HepG2 (cell line): ENCODE data around the gene SEPTIN12. TPM values are rescaled to one million over a fixed set of nuclear protein-coding genes. Genes with fewer than 3 reads are reported as not detected.

Experiments used
- ATAC-seq: fragments of 200-7000 bp; cut with Tn5 transposase; 3 replicates; pipeline ENCODE4 v1.9.1; 2020; ENCODE audit warnings: mild to moderate bottlenecking, moderate library complexity
- BruUV-seq: library from RNA; stranded (reverse); fragments of 400-500 nt; replicated peaks from 2 replicates; lab custom pipeline; 2021; lab: Mats Ljungman, UMichigan
- CTCF ChIA-PET: fragments of 300-600 bp; formaldehyde crosslinking; extraction: SDS; loops from one replicate; lab custom pipeline; 2021; ENCODE audit warnings: low total read pairs, inconsistent platforms, low intra/inter-chr PET ratio; lab: Yijun Ruan, JAX
- POLR2A ChIA-PET: fragments of 350-600 bp; sonication (Branson Sonifier 250); formaldehyde crosslinking; loops from one replicate; lab custom pipeline; 2020; ENCODE audit warnings: antibody characterized with exemption, inconsistent platforms; lab: Yijun Ruan, JAX
- DNase-seq: peaks from one replicate; pipeline ENCODE4 v3.0.0-alpha.2; 2015; ENCODE audit warnings: low spot score
- FAIRE-seq: peaks from 3 replicates; lab custom pipeline; 2011; peaks lifted over from hg19 to GRCh38; lab: Jason Lieb, UNC
- H2AFZ ChIP-seq: one replicate; pipeline ENCODE4 v1.6.1; 2011; ENCODE audit warnings: low read length, inconsistent platforms
- H3K27ac ChIP-seq: fragments of 300-600 bp; 3 replicates; pipeline ENCODE4 v1.8.0; 2011; ENCODE audit warnings: mixed run types, mild to moderate bottlenecking, mixed read lengths, low read length, inconsistent platforms; ENCODE audit not compliant: insufficient read depth; ENCODE audit errors: extremely low read length
- H3K27me3 ChIP-seq, 2 experiments: fragments of 200-600 bp in 1 of 2; 2 replicates in 1 of 2; 3 replicates in 1 of 2; pipeline versions ENCODE4 v1.6.0 to v1.8.0; 2011; ENCODE audit warnings: low read length in 2 of 2, mild to moderate bottlenecking in 2 of 2, moderate library complexity in 2 of 2, inconsistent platforms in 1 of 2; ENCODE audit not compliant: insufficient read depth in 2 of 2, control insufficient read depth in 1 of 2
- H3K36me3 ChIP-seq, 2 experiments: fragments of 200-600 bp in 1 of 2; replicated peaks in 1 of 2; 2 replicates in 1 of 2; 3 replicates in 1 of 2; pipeline versions ENCODE4 v1.5.1 to v1.8.0; 2011; ENCODE audit warnings: low read length in 2 of 2, inconsistent platforms in 1 of 2; ENCODE audit not compliant: insufficient read depth in 2 of 2, control insufficient read depth in 1 of 2
- H3K4me1 ChIP-seq: 2 replicates; pipeline ENCODE4 v1.5.1; 2012; ENCODE audit warnings: low read length, inconsistent platforms; ENCODE audit not compliant: insufficient read depth
- H3K4me2 ChIP-seq: 2 replicates; pipeline ENCODE4 v1.6.0; 2011; ENCODE audit warnings: low read depth, low read length, inconsistent platforms
- H3K4me3 ChIP-seq, 3 experiments: fragments of 200-600 bp in 1 of 3; sonication (generic), shearing (Covaris generic) in 1 of 3; replicated peaks in 1 of 3; 2 replicates each; pipeline ENCODE4 v1.5.1; 2011 to 2016; ENCODE audit warnings: low read length in 3 of 3, inconsistent platforms in 2 of 3, low read depth in 2 of 3, mild to moderate bottlenecking in 2 of 3, control low read depth in 1 of 3, mixed read lengths in 1 of 3; ENCODE audit not compliant: insufficient read depth in 1 of 3
- H3K79me2 ChIP-seq: one replicate; pipeline ENCODE4 v1.6.1; 2011; ENCODE audit warnings: low read length, inconsistent platforms; ENCODE audit not compliant: insufficient read depth
- H3K9ac ChIP-seq: 2 replicates; pipeline ENCODE4 v1.6.0; 2011; ENCODE audit warnings: mild to moderate bottlenecking, low read depth, low read length, inconsistent platforms; ENCODE audit not compliant: insufficient read depth
- H3K9me3 ChIP-seq: 2 replicates; pipeline ENCODE4 v1.5.1; 2012; ENCODE audit warnings: mild to moderate bottlenecking, low read length
- H4K20me1 ChIP-seq: 2 replicates; pipeline ENCODE4 v1.6.0; 2011; ENCODE audit warnings: inconsistent platforms, mild to moderate bottlenecking, low read length, moderate library complexity; ENCODE audit not compliant: insufficient read depth
- BRD4 ChIP-seq: sonication (generic); formaldehyde crosslinking; IDR thresholded peaks from 2 replicates; pipeline ENCODE4 v1.4.0; 2020; ENCODE audit warnings: missing genetic modification reagents
- DMAP1 ChIP-seq: IDR thresholded peaks from 2 replicates; pipeline ENCODE4 v1.6.1; 2016
- HMGXB4 ChIP-seq, 2 experiments: sonication (generic) in 1 of 2; formaldehyde crosslinking in 1 of 2; IDR thresholded peaks; 2 replicates each; pipeline versions ENCODE4 v1.4.0 to v1.6.1; 2018 to 2020; ENCODE audit warnings: missing genetic modification reagents in 2 of 2, borderline replicate concordance in 1 of 2, low read depth in 1 of 2, mild to moderate bottlenecking in 1 of 2, missing biosample characterization in 1 of 2
- MYC ChIP-seq: sonication (generic); formaldehyde crosslinking; IDR thresholded peaks from 2 replicates; pipeline ENCODE4 v1.9.0; 2021; ENCODE audit warnings: missing genetic modification reagents, borderline replicate concordance
- SMYD3 ChIP-seq: sonication (generic); formaldehyde crosslinking; IDR thresholded peaks from 2 replicates; pipeline ENCODE4 v1.8.1; 2023; ENCODE audit warnings: mild to moderate bottlenecking, missing genetic modification reagents
- TCF12 ChIP-seq, 2 experiments: fragments of 450-650 bp in 1 of 2; sonication (generic) in 1 of 2; formaldehyde crosslinking in 1 of 2; IDR thresholded peaks; 2 replicates each; pipeline versions ENCODE4 v1.6.1 to v1.8.0; 2017 to 2022; ENCODE audit warnings: antibody characterized with exemption in 1 of 2, mild to moderate bottlenecking in 1 of 2, missing genetic modification reagents in 1 of 2, moderate library complexity in 1 of 2
- ZNF121 ChIP-seq: sonication (generic); formaldehyde crosslinking; IDR thresholded peaks from 2 replicates; pipeline ENCODE4 v1.5.0; 2020; ENCODE audit warnings: mild to moderate bottlenecking, missing genetic modification reagents
- ZNF136 ChIP-seq: sonication (generic); formaldehyde crosslinking; IDR thresholded peaks from 2 replicates; pipeline ENCODE4 v1.8.1; 2022; ENCODE audit warnings: low read depth, mild to moderate bottlenecking, moderate library complexity, missing genetic modification reagents
- ZNF512 ChIP-seq: sonication (generic); formaldehyde crosslinking; IDR thresholded peaks from 2 replicates; pipeline ENCODE4 v1.4.0; 2020; ENCODE audit warnings: mild to moderate bottlenecking, missing genetic modification reagents
- ZNF589 ChIP-seq: sonication (generic); formaldehyde crosslinking; conservative IDR thresholded peaks from 2 replicates; pipeline ENCODE4 v1.8.0; 2022; ENCODE audit warnings: mild to moderate bottlenecking, moderate library complexity, missing genetic modification reagents
- ZNF674 ChIP-seq: sonication (generic); formaldehyde crosslinking; IDR thresholded peaks from 2 replicates; pipeline ENCODE4 v1.5.0; 2020; ENCODE audit warnings: low read depth, mild to moderate bottlenecking, missing genetic modification reagents
- WGBS: methylation state at CpG from one replicate; pipeline ENCODE4 v1.1.6; 2017; ENCODE audit warnings: low lambda C conversion rate; 5-methylcytosine and 5-hydroxymethylcytosine counted together
- in situ Hi-C: cut with HindIII; loops from 2 replicates; pipeline ENCODE4 v1.10.0; 2017; ENCODE audit warnings: low pct_unique_long_range_greater_than_20kb; ENCODE audit not compliant: extremely low pct_ligation_motif_present
- intact Hi-C: fragments of 100-400 bp; cut with micrococcal nuclease; formaldehyde crosslinking; loops from one replicate; pipeline ENCODE4 v1.10.0; 2022; ENCODE audit not compliant: unreplicated experiment
- polyA plus RNA-seq, 8 experiments: library from polyadenylated mRNA; depleted of rRNA in 3 of 8; stranded (reverse) in 7 of 8; unstranded in 1 of 8; fragments of >200 nt; fragmentation: Illumina TruSeq in 4 of 8; extraction: Trizol in 4 of 8; gene quantifications; 2 replicates each; pipeline versions ENCODE4 v1.2.1 to v1.2.3, GENCODE V29; 2011 to 2016; ENCODE audit warnings: low read depth in 4 of 8, missing spikeins in 1 of 8, mixed read lengths in 1 of 8; ENCODE audit not compliant: insufficient read depth in 1 of 8
- total RNA-seq, 5 experiments: library from RNA; depleted of rRNA; stranded (reverse); fragments of >200 nt; fragmentation: Illumina TruSeq; extraction: Trizol; gene quantifications; 2 replicates each; pipeline ENCODE4 v1.2.3, GENCODE V29; 2016; ENCODE audit warnings: low read depth in 1 of 5

The SEPTIN12 gene
- total and polyA plus RNA-seq, 2 of the 13 experiments (the other 11 are each of a cell fraction or from before 2014, with no cell fraction given): 0.22 TPM; not detected in 1

GRCh38 chr16:4811242-4811641 lies 23.1 kb upstream of the SEPTIN12 start (continued):
- TF ChIP-seq BRD4 (CRISPR knock-in tag) (no peak), ZNF589 (CRISPR knock-in tag) (no peak), HMGXB4 (CRISPR knock-in tag; IDR thresholded peaks at IDR 0.05; ENCODE audit: borderline replicate concordance in 1 of 2, low read depth in 1 of 2) (no peak), MYC (CRISPR knock-in tag) (no peak), ZNF512 (no peak), ZNF674 (CRISPR knock-in tag) (no peak), DMAP1 (CRISPR knock-in tag) (no peak), TCF12 (IDR thresholded peaks at IDR 0.05) (no peak), TCF12 (CRISPR knock-in tag; IDR thresholded peaks at IDR 0.05) (no peak)

- TF ChIP-seq ZNF121 (peak; percentile 74), ZNF136 (CRISPR knock-in tag) (no peak), SMYD3 (no peak)
- CTCF ChIA-PET: no interaction called here
- 96% methylated on average over 6 of the region's 6 CpGs for WGBS
- Histone ChIP-seq H3K36me3 (peaks cover 3 to 41% of the 10 kb centered on the region in 2 experiments; a peak in 4 of 5 replicates), H3K79me2 (no peaks in the 10 kb centered on the region), H3K27me3 (no peaks in the 10 kb centered on the region), H2AFZ (no peak overlapping the region), H4K20me1 (no peaks in the 10 kb centered on the region), H3K4me1 (peaks cover 8% of the 10 kb centered on the region), H3K9ac (no peak overlapping the region), H3K27ac (no peak overlapping the region), H3K4me2 (no peak overlapping the region), H3K9me3 (no peaks in the 10 kb centered on the region), H3K4me3 (no peak overlapping the region)
- no TSS peak for BruUV-seq
- POLR2A ChIA-PET: no interaction called here
- no peak for DNase-seq
- in situ Hi-C loops (no loop called here), intact Hi-C loops (no loop called here)
- ATAC-seq: no peak
- no peak for FAIRE-seq
Measured at GRCh38 chr16:4806280-4806679, 18.1 kb upstream of the SEPTIN12 start.
